HG03571 (cell line): ENCODE data around the gene TRIM17.

ENCODE experiments used
- ATAC-seq: cut with Tn5 transposase; IDR thresholded peaks from one replicate; pipeline ENCODE4 v1.9.1; 2021; ENCODE audit not compliant: unreplicated experiment

TRIM17 gene

DNA sequence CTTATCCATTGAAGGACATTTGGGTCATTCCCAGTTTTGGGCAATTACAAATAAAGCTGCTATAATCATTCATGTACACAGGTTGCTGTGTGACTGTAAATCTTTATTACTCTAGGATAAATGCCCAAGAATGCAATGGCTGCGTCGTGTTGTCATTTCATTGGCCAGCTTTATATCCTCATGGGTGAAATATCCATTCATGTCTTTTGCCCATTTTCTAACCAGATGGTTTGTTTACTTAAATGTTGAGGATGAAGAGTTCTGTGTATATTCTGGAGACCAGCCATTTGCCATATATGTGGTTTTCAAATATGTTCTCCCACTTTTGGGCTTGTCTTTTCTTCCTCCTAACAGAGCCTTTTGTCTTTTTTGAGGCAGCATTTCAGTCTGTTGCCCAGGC is 35.3 kb downstream of the TRIM17 start:
- no peak for ATAC-seq

DNA sequence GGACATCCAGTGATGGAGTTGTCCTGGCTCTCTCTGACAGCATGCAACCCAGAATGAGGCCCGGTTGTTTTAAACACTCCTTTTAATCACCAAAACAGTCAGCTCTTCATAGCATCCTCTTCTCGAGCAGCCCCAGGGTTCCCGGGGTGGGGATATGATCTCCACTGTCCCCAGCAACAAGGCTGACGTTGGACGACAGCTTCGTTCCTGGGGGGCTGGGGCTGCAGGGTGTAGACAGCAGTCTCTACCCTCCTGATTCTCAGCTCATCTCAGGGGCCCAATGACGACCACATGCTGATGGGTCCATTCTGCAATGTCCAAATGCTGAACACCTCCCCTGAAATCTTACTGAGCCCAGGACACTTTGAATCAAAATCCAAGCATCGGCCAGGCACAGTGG is 37.0 kb downstream of the TRIM17 start:
- ATAC-seq: no peak

DNA sequence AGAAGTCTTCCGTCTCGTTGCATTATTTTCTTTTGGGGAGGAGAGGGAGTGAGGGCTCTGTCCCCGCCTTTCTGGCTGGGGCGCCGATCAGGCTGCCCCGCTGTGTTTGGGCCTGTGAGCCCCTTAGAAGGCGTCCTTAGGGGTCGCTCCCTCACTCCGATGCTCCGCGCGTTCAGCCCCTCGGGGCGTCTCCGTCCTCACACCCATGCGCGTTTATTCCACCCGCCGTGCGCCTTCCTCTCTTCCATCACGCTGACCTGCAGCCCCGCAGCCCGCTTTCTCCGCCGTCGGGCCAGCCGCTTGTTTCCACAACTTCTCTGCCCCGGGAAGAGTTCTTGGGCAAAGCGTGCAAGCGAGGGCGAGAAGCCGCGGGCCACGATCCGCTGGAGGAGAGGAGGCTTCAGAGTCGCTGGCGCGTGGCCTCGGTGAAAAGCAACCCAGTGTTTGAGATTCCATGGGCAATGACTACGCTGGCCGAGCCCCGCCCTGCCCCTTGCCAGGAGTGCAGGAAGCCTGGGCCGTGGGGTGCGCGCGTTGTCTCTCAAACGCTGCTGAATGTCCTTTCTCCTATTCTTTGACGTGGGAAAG is 37.7 kb downstream of the TRIM17 start:
- ATAC-seq: no peak

DNA sequence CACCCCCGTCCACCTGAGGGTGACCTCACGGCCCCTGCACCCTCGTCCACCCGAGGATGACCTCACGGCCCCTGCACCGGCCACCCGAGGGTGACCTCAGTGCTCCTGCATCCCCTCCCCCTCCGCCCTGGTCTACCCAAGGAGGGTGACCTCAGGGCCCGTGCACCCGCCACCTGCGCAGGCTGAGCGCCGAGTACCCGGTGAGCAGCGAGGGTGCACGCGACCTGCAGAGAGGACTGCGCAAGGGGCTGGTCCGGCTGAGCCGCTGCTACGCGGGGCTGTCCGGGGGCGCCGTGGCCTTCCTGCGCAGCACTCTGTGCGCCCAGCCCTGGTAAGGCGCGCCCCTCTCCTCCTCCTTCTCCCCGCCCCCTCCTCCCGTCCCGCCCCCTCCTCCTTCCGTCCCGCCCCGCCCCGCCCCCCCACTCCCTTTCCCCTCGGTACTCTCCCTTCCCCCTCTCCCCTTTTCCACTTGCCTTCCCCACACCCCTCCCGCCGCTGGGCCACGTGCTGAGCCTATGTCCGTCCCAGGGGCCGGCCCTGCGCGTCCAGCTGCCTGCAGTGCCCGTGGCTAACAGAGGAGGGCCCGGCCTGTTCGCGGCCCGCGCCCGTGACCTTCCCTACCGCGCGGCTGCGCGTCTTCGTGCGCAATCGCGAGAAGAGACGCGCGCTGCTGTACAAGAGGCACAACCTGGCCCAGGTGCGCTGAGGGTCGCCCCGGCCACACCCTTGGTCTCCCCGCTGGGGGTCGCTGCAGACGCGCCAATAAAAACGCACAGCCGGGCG is 38.4 kb downstream of the TRIM17 start:
- no peak for ATAC-seq

DNA sequence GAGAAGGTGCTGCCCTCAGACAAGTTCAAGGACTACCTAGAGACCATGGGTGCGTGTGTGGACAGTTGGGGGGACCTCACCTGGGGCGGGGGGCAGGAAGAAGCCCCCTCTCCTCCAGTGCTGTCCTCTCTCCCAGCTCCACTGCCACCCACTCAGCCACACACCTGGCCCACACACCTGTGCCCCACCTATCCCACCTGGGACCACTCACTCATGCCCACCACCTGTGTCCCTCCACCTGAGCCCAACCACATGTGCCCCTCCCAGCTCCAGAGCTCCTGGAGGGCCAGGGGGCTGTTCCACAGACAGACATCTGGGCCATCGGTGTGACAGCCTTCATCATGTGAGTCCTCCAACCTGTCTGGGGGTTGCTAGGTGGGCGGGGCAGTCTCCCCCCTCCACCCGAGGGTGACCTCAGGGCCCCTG is 39.0 kb downstream of the TRIM17 start:
- ATAC-seq: no peak

DNA sequence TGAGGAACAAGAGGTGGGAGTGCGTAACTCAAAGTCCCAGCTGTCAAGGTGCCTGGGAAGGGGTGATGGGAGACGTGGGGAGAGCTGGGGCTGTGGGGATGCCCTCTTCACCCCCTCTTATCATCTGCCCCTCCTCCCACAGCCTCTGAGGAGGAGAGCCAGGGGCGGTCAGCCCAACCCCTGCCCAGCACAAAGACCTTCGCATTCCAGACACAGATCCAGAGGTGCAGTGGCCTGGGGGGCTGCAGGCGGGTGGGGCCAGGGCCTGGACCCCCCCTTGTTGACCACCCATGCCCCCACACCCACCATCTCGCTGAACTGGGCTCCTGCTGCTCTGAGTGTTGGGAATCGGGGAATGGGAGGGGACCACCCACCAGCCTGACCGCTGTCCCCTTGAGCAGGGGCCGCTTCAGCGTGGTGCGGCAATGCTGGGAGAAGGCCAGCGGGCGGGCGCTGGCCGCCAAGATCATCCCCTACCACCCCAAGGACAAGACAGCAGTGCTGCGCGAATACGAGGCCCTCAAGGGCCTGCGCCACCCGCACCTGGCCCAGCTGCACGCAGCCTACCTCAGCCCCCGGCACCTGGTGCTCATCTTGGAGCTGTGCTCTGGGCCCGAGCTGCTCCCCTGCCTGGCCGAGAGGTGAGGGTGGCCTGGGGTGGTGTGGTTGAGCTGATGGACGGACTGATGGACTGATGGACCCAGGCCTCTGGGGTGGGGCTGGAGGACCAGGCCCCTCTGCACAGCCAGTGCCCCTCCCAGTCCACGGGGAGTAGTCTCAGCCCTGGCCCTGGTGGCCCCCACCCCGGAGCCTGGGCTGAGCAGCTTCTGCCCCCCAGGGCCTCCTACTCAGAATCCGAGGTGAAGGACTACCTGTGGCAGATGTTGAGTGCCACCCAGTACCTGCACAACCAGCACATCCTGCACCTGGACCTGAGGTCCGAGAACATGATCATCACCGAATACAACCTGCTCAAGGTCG is 39.7 kb downstream of the TRIM17 start:
- no peak for ATAC-seq

DNA sequence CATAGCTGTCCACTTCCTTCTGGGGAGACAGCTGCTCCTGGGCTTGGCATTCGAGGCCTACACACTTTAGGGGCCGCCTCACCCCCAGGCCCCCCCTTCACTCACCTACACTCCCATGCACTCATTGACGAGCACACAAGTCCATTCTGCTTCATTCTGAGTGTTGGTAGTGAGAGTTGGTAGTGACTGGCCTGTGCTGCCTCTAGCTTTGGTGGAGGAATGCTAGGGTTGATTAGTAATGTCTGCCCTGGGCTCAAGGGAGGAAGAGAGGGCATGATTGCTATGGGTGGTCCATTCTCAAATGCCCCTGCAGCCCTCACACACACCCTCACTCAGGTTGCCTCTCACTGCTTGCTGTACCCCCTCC is 40.4 kb downstream of the TRIM17 start:
- no peak for ATAC-seq

DNA sequence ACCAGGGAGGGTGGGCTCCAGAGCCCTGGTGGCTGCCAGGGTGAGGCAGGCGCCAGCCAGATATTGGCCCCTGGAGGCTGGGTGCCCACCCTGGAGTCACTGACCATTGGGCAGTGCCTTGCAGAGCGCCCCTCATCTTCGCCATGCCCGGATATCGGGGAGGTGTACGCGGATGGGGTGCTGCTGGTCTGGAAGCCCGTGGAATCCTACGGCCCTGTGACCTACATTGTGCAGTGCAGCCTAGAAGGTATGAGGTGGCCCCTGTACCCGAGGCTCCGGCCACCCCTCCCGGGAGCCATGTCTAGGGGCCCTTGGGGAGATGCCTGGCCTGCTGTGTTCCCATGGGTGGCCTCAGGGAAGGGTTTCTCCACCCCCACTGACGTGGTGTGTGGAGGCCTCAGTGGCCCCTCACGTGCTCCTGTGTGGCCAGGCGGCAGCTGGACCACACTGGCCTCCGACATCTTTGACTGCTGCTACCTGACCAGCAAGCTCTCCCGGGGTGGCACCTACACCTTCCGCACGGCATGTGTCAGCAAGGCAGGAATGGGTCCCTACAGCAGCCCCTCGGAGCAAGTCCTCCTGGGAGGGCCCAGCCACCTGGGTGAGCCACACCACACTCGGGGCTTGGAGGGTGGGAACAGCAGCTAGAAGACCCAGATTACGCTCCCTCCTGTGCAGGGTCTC is 40.9 kb downstream of the TRIM17 start:
- ATAC-seq: no peak

DNA sequence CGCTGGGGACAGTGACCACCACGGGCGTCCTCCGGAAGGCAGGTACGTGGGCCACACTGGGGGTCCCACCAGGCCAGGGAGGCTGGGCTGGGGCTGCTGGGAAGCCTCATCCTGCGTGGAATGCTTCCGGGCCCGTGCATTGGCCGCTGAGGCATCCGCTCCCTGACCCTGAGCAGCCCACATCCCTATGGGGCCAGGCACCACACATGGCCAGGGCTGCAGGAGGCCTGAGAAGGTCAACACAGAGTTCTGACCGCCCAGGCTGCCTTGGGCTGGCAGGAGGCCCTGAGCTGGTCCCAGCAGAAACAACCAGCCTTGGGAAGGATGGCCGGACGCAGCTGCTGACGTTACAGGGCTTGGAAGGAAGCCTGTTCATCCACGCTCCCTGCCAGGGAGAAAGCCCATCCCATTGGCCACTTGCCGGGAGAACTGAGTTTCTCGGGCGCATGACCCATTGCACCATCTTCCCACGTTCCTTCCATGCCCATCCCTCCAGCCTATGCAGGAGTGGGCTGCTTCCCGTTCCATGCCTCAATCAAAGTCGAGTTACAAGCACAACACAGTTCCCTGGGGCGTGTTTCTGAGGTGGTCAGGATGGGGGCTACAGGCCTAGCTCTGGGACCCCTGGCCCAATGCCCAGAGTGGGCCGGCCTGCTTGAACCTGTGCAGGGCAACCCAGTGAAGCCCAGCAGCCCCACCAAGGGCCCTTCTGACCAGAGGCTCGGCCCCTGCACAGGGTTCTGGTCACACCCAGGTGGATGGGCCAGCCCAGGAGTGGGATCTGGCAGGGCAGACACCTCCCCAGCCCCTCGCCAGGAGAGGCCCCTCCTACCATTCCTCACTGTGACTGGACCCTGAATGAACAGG is 41.7 kb downstream of the TRIM17 start:
- ATAC-seq: no peak

DNA sequence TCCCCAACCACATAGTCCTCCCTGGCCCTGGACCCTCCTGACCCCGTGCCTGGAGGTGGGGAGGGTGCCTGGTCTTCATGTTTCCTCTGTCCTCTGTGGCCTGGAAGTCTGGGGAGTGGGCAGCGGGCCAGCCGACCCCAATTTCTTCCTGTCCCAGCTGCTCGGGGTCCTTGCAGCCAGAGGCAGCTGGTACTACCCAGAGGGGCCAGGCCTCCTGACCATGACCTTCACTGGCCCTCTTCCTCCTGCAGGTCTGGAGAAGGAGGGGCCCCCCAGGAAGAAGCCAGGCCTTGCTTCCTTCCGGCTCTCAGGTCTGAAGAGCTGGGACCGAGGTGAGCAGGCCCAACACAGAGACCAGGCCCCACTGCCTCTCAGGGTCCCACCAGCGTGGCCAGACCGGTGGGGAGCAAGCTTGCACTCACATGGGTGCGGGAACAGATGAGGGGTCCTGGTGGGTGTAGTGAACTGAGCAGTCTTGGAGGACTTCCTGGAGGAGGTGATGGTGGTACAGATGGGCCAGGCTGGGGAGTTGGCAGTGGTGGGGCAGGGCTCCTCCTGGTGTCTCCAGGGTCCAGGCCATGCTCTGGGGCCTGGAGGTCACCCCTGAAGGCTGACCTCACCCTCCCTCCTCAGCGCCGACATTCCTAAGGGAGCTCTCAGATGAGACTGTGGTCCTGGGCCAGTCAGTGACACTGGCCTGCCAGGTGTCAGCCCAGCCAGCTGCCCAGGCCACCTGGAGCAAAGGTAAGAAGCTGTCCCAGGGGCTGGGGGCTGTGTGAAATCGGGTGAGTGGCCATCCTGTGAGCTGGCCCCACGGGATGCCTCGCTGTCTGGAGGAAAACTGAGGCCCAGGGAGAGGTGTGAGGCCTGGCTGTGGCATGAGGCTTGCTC is 42.7 kb downstream of the TRIM17 start:
- ATAC-seq: no peak

DNA sequence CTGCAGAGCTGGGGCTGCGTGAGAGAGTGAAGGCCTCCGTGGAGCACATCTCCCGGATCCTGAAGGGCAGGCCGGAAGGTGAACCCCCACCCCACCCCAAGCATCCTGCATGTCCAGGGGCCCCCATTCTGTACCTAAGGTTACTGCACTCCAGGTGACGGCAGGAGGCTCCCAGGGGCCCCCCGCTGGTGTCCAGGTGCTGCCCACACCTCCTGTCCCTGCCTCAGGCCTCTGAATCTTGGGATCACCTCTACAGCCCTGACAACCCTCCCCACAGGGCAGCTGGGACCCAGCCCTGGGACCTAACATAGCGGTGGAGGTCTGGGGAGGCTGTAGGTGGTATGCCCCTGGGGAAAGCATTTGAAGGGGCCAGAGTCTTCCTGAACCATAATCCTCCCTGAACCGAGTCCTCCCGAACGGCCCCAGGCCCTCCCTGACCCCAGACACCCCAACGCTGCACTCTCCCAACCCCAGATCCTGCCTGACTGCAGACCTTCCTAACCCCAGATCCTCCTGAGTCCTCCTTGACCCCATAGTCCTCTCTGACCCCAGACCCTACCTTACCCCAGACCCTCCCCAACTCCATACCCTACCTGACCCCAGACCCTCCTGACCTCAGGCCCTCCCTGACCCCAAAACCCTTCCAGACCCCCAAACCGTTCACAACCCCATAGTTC is 43.5 kb downstream of the TRIM17 start:
- ATAC-seq: no peak

DNA sequence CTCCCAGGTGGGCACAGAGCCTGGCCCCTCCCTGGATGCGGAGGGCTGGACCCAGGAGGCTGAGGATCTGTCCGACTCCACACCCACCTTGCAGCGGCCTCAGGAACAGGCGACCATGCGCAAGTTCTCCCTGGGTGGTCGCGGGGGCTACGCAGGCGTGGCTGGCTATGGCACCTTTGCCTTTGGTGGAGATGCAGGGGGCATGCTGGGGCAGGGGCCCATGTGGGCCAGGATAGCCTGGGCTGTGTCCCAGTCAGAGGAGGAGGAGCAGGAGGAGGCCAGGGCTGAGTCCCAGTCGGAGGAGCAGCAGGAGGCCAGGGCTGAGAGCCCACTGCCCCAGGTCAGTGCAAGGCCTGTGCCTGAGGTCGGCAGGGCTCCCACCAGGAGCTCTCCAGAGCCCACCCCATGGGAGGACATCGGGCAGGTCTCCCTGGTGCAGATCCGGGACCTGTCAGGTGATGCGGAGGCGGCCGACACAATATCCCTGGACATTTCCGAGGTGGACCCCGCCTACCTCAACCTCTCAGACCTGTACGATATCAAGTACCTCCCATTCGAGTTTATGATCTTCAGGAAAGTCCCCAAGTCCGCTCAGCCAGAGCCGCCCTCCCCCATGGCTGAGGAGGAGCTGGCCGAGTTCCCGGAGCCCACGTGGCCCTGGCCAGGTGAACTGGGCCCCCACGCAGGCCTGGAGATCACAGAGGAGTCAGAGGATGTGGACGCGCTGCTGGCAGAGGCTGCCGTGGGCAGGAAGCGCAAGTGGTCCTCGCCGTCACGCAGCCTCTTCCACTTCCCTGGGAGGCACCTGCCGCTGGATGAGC is 44.3 kb downstream of the TRIM17 start:
- ATAC-seq: no peak

DNA sequence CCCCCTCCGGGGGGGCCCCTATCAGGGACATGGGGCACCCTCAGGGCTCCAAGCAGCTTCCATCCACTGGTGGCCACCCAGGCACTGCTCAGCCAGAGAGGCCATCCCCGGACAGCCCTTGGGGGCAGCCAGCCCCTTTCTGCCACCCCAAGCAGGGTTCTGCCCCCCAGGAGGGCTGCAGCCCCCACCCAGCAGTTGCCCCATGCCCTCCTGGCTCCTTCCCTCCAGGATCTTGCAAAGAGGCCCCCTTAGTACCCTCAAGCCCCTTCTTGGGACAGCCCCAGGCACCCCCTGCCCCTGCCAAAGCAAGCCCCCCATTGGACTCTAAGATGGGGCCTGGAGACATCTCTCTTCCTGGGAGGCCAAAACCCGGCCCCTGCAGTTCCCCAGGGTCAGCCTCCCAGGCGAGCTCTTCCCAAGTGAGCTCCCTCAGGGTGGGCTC is 44.9 kb downstream of the TRIM17 start:
- no peak for ATAC-seq

DNA sequence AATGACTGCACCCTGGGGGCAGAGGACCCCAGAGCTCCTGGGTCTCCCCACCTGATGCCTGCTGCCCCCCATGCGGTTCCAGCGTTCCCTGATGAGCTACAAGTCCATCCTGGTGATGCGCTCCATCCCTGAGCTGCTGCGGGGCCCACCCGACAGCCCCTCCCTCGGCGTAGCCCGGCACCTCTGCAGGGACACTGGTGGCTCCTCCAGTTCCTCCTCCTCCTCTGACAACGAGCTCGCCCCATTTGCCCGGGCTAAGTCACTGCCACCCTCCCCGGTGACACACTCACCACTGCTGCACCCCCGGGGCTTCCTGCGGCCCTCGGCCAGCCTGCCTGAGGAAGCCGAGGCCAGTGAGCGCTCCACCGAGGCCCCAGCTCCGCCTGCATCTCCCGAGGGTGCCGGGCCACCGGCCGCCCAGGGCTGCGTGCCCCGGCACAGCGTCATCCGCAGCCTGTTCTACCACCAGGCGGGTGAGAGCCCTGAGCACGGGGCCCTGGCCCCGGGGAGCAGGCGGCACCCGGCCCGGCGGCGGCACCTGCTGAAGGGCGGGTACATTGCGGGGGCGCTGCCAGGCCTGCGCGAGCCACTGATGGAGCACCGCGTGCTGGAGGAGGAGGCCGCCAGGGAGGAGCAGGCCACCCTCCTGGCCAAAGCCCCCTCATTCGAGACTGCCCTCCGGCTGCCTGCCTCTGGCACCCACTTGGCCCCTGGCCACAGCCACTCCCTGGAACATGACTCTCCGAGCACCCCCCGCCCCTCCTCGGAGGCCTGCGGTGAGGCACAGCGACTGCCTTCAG is 45.5 kb downstream of the TRIM17 start:
- ATAC-seq: no peak

DNA sequence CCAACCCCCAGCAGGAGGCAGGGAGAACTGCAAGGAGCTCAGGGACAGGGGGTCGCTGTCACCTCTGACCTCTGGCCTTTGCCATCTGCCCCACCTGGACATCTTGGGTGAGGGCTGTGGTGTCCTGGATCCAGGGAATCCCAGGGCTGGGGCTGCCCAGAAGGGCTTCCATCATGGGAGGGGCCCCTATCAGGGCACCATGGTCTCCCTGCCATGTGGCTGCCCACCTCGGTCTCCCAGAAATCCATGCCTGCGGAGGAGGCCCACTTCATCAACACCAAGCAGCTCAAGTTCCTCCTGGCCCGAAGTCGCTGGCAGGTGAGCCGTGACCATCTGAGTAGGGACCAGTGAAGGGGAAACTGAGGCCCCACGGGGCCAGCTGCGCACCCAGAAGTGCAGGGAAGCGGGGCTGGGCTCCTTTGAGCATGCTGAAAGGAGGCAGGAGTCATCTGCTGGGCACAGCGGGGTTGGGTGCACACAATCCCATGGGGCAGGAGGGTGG is 46.2 kb downstream of the TRIM17 start:
- no peak for ATAC-seq

DNA sequence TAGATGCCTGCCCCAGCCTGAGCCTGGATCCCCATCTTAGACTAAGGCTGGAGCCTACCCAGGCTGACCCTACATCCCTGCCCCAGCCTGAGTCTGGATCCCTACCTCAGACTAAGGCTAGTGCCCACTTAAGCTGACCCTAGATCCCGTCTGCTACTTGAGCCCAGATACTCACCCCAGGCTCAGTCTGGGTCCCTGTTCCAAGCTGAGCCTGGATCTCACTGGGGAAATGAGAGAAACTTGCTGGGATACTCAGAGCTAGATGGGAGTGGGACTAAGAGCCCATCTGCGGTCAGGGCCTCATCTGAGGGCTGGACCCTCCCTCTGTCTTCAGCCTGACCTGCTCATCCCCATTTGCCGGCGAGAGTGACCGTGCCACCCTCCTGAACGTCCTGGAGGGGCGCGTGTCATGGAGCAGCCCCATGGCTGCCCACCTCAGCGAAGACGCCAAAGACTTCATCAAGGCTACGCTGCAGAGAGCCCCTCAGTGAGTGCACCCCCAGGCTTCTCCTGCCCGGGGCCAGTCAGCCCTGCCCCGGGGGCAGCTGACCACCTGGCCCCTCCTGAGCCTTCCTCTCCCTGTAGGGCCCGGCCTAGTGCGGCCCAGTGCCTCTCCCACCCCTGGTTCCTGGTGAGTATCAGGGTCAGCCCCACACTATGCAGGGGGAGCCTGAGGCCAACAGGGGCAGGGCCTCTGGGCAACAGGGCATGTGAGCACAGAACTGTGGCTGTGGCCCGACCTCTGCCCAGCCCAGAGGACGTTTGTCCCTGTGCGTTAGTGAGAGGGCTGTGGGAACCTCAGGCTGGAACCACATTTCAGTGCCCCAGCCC is 46.8 kb downstream of the TRIM17 start:
- ATAC-seq: no peak
